GM19468 (cell line): ENCODE measurements around the gene GRIFIN.
"Not testable (repeated sequence)": the region's sequence is repeated elsewhere in the genome, so short reads cannot be mapped to it uniquely, and the experiment has no call there.

Source experiments
- ATAC-seq: cut with Tn5 transposase; IDR thresholded peaks from one replicate; pipeline ENCODE4 v1.9.1; 2021; ENCODE audit warnings: mild to moderate bottlenecking, moderate library complexity, moderate number of reproducible peaks; ENCODE audit not compliant: unreplicated experiment; ENCODE audit errors: extremely low read depth

The GRIFIN gene

DNA sequence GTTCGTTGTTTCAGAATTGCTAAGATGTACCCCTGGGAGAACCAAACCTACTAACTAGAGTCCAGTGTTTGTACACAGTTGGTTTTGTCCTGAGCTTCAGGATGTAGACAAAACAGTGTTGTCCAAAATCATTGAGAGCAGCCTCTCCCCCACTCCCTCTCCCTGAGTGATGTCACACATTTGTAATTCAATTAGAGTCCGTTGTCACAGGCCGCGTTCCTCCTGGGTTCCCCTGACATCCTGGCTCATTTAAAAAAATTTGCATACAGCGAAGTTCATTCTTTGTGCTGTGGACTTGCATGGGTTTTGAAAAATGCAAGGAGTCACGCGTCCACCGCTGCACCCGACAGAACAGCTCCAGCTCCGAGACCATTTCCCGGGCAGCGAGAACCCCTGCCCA lies 10.3 kb downstream of the GRIFIN start:
- no peak for ATAC-seq

DNA sequence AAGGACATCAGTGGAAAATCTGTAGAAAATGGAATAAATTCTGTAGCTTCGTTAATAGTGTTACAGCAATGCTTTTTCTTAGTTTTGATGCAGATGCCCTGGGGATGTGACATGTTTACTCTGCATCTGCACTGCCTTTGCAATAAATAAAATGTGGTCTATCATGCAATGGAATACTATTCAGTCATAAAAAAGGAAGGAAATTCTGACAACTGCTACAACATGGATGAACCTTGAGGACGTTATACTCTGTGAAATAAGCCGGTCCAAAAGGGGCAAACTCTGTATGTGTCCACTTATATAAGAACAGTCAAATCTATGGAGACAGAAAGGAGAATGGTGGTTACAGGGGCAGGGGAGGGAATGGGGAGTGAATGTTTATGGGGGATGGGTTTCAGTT lies 13.5 kb downstream of the GRIFIN start:
- ATAC-seq: no peak

DNA sequence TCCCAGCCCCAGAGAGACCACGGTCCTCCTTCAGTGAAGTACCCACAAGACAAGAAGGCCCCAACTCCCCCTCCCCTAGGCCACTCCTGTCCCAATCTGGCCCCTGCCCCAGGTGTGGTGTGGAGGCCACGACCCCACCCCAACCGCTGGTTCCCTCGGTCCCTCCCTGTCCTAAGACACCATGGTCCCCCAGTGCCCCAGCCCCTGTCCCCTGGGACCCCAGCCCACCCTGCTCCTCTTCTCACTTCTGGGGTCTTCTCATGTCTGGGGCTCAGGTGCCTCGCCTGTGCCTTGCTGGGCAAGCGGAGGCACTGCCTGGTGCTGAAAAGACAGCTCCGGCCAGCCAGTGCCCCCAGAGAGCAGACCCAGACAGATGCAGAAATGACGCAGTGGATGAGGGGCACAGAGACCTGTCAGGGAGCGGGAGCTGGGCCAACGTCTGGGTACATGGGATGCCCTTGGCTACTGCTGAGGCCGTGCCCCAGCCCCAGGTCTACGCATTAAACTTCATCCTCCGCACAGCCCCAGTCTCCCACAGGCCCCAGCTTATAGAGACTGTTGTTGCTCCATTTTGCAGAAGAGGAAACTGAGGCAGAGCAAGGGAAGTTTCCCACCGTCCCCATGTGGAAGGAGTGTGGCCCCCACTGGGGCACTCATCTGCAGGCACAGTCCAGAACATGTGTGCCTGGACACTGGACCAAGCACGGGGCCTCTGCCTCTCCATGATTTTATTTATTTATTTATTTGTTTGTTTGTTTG lies 14.8 kb downstream of the GRIFIN start:
- no peak for ATAC-seq

DNA sequence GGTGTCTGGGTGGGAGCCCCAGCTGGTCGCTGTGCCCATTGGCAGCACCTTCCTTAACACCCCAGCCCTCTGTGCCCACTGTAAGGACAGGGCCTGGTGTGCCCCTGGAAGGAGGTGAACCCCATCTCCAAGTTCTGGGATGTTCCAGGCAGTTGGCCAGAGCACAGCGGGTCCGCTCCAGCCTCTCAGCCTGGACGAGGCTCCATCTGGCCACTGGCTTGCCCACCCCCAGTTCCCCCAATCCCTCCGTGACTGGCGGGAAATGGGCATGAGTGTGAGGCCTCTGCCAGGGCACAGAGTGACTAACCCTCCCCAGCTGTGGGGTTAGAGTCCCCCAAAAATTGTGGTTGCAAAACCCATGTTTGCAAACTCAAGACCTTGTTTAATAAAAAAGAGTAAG lies 15.6 kb downstream of the GRIFIN start:
- ATAC-seq: no peak

DNA sequence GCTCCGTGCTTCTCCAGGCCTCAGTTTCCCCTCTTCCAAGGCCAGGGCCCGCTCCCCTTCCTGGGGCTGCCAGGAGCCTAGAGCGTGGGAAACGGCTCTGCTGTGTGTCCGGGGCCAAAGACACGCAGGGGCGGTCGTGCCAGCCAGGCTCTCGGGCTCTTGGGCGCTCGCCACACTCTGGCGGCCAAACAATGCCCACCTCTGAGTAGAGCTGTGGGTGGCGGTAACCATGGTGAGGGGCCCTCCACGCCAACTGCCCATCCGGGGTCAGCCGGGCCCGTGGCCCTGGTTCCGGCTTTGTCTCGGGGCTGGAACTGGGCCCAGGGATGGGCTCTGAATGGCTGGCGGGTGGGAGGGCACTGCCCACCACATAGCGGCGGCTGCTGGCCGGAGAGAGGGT lies 16.0 kb downstream of the GRIFIN start:
- ATAC-seq: no peak

- no peak for ATAC-seq
Measured at GRCh38 chr7:2459674-2460073, 16.5 kb downstream of the GRIFIN start.

DNA sequence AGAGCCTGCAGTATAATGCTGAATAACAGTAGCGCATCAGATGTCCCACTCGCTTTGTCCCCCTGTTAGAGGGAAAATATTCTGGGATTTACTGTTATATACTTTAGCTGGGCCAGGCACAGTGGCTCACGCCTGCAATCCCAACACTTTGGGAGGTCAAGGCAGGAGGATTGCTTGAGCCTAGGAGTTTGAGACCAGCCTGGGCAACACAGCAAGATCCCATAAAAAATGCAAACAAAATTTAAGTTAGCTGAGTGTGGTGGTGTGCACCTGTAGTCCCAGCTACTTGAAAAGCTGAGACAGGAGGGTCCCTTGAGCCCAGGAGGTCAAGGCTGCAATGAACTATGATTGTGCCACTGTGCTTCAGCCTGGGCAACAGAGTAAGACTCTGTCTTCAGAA lies 22.3 kb downstream of the GRIFIN start:
- ATAC-seq: not testable (repeated sequence)

DNA sequence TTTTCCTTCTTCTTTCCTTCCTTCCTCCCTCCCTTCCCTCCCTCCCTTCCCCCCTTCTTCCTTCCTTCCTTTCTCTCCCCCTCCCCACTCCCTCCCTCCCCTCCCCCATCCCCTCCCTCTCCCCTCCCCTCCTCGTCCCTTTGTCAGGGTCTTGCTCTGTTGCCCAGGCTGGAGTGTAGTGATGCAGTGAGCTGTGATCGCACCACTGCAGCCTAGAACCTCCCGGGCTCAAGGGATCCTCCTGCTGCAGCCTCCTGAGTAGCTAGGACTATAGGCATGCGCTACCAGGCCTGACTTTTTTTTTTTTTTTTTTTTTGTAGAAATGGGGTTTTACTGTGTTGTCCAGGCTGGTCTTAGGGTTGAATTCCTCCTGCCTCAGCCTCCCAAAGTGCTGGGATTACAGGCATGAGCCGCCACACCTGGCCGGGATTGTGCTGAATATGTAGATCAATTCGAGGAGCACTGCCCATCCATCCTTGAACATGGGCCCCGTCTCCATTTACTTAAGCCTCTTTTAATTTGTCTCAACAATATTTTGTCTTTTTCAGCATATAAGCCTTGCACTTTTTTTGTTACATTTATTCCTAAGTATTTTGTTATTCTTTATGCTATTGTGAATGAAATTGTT lies 23.4 kb downstream of the GRIFIN start:
- no peak for ATAC-seq

GRCh38 chr7:2452074-2452507 lies 24.1 kb downstream of the GRIFIN start:
- ATAC-seq: no peak

- ATAC-seq: no peak
Measured at GRCh38 chr7:2451171-2452073, 24.8 kb downstream of the GRIFIN start.

DNA sequence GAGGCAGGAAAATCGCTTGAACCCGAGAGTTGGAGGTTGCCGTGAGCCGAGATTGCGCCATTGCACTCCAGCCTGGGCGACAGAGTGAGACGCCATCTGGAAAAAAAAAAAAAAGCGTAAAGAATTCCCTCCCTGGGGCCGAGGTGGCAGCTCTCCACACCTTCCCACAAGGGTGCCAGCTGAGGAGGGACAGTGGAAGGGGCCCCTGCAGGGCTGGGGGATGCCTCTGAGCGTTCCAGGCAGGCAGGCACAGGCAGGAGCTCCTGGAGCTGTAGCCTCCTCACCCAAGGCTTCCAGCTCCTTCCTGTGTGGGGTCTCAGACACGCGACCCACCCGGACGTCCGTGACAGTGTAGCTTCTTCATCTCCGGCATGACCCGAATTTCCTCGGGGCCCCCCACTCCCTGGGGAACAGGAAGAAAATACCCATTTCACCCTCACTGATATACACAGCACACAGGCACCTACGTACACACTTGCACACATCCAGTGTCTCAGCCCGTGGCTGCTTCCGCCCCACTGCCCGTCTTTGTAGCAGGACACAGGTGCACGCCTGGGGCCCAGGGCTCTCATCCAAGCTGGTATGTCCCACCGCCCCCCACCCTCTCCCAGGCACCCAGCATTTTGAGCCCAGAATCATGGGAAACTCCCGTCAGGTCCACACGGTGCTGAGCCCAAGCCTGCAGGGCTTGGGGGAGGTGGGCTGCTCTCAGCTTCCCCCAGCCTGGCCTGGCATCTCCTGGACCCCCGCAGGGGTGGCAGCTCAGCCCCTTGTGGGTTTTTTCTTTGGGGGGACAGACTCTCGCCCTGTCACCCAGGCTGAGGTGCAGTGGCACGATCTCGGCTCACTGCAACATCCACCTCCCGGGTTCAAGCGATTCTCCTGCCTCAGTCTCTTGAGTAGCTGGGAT lies 25.7 kb downstream of the GRIFIN start:
- ATAC-seq: no peak

GRCh38 chr7:2446676-2447075 lies 29.5 kb downstream of the GRIFIN start:
- ATAC-seq: no peak

DNA sequence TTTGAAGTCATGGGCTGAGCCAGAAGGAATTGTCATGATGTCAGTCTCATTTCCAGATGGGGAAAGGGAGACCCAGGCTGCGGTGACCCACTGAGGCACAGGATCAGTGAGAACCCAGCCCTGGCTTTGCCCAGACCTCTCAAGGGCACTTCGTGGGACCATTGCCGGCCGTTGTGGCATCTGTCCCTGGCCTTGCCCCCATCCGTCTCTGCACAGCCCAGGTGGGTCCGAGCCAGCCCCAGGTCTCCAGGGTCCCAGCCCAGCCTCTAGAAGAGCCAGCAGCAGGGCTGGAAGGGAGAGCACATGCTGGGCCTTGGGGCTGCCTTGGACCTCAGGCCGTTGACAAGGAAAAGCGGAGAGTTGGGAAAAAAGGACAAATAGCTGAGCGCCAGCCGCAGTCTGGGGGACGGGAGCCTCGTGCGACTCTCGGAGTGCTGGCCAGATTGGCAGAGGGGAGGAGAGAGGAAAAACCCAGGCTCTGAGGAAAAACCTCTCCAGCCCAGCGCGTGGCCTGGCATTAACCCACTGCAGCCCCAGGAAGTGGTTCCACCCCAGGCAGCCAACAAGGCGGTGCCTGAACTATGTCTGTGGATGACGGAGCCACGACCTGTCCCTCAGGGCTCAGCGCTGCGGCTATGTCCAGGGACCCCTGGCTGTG lies 30.2 kb downstream of the GRIFIN start:
- no peak for ATAC-seq

DNA sequence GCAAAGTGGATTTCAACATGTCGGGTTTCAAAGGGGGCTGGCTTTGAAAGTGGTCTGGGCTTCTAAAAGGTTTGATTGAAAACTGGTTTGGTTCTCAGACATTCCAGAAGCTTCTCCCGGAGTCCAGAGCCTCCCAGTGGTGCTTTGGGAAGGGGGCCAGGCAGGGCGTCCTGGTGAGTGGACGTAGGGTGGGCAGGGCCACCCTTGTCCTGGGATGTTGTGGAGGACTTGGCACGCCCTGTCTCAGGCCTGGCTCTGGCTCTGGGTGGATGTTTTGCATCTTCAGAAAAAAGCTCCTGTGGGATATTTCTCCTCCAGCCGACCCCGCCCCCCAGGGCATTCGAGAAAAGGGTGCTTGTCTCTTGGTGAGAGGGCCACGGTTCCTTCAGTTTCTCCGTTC lies 31.2 kb downstream of the GRIFIN start:
- no peak for ATAC-seq

GRCh38 chr7:2444476-2444875 lies 31.7 kb downstream of the GRIFIN start:
- no peak for ATAC-seq

- no peak for ATAC-seq
Measured at GRCh38 chr7:2443491-2443890, 32.7 kb downstream of the GRIFIN start.

DNA sequence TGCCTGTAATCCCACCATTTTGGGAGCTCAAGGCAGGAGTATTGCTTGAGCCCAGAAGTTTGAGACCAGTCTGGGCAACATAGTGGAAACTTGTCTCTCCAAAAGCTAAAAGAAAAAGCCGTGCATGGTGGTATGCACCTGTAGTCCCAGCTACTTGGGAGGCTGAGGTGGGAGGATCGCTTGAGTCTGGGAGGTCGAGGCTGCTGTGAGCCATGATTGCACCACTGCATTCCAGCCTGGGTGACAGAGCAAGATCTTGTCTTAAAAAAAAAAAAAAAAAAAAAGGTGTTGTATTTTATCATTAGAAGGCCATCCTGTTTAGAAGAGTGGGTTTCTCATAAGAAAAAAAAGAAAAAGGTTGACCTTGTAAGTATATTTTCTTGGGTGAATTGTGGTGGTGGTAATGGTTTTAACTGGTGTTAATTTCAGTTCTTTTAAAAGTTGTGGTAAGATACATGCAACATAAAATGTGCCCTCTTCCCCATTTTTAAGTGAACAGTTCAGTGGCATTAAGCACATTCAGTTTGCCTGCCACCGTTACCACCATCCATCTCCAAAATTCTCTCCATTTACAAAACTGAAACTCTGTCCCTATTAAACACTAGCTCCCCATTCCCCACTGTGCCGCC lies 34.7 kb downstream of the GRIFIN start:
- ATAC-seq: no peak

DNA sequence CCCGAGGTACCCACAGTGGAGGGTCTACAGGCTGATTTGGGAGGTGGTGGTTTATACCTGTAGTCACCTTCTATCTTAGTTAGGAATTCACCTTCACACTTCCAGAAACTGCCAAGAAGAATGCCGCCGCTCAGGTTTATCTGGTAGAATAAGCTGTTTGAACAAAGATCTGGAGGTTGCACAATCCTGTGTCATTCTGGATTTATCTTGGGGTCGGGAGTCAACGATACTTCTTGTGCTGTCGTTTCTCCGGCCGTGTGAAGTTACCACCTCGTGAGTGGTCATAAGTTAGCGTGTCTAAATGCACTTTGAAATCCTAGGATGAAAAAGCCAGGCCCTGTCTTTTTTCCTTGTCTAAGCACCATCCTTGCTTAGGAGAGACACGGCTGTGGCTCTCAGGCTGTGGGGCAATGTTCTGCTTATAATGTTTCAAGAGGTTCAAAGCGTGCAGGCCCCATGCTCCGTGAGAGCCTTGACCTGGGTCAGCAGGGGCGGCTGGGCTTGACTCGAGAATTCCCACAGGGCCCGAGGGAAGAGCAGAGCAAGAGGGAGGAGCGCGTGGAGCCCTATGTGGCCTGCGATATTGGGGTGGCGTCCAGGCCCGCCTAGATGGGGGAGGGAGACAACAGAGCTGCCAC lies 35.5 kb downstream of the GRIFIN start:
- ATAC-seq: no peak

DNA sequence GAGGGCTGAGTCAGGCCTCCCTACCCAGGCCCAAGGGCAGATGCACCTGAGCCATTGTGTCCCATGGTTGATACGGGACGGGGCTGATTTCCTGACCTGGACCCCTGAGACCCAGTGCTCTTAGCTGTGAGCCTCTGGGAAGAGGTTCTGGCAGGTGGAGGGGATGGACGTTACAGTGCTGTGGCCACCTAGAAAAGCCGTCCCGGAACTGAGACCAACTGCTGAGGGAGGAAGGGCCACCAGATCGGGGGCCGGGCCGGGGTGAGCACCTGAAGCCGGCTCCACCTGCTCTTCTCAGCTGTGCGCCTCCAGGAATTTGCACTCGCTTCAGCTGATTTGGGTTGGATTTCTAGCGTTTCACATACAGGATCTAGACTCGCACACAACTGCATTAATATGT lies 37.4 kb downstream of the GRIFIN start:
- ATAC-seq: no peak
